ELR (cell line): ENCODE data around the gene SLC25A38.

Experiments used
- DNase-seq: peaks from one replicate; pipeline ENCODE4 v3.0.0-alpha.2; 2015; ENCODE audit warnings: low read depth

The SLC25A38 gene

DNA sequence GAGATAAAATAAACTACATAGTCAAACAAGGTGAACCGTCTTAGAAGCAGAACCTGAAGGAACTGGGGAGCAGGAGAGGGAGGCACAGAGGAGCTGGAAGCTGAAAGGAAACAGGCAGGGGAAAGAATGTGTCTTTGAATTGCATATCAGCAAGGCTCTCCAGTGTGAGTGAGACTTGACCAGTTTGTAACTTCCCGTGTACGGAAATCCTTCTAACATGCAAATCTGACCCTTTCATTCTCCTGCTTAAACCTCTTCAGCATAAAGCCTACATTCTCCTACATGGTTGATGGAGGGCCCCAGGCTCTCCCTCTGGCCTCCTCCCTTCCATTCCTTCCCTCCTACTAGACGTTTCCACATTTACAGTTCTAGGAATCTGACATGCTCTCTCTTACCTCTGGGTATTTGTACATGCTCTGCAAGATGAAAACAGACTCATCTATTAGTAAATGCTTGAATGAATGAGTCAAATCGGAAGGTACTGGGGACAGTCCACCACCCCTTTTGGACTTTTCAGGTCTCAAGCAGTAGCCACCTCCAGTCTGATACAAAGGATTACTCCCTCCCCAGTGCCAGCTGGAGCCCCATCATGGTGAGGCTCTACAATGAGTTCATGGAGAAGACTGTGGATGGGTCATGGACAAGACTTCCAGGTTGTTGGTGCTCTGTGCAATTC lies 6.1 kb upstream of the SLC25A38 start:
- DNase-seq: no peak

DNA sequence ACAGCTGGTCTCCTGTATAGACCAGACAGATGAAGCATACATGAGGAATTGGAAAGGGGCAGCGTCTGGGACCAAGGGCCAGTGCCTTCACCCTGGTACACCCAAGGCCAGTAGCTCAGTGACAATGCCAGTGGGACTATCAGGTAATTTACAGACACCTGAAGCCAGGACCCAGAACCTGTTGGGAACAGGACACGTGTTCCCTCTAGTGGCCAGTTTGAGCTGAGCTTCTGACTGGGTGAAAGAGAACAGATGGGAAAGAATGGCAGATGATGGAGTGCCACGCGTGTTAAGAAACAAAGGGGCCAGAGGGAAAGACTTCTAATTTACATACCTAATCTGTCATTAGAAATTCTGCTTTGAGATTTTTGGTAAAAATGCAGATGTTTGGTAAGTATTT lies 5.1 kb upstream of the SLC25A38 start:
- peak; percentile 42 for DNase-seq

DNA sequence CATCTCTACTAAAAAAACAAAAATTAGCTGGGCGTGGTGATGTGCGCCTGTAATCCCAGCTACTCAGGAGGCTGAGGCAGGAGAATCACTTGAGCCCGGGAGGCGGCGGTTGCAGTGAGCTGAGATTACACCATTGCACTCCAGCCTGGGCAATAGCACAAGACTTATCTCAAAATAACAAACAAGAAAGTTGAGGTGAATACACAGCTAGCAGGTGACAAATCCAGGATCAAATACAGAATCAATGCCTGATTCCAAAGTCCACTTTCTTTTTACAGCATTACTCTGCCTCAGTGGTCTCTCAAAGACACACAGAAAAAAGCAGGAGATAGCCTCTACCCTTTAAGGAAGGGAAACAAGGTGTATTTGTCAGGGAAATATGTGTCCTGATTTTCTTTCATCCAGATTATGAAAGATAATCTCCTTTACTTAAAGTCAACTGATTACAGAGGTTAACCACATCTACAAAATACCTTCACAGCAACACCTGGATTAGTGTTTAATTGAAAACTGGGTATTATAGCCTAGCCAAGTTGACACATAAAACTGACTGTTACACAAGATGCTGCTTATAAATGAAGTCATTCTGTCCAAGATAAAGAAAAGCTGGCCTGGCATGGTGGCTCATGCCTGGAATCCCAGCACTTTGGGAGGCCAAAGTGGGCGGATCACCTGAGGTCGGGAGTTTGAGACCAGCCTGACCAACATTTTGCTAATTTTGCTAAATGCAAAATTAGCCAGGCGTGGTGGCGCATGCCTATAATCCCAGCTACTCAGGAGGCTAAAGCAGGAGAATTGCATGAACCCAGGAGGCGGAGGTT lies 4.0 kb upstream of the SLC25A38 start:
- no peak for DNase-seq

DNA sequence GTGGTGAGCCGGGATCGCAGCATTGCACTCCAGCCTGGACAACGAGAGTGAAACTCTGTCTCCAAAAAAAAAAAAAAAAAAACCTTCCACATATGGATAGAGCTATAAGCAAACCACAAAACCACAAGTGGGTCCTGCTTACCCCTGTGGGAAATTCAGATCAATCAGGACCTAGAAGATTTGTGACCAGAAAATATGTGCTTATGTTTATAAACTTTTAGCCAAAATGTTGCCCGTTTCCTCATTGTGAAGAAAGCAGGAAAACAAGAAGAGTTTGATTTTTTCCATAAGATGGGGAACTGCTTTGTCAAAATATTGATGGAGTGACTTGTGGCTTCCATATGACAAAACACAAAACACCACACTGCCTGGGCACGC lies 3.4 kb upstream of the SLC25A38 start:
- no peak for DNase-seq

DNA sequence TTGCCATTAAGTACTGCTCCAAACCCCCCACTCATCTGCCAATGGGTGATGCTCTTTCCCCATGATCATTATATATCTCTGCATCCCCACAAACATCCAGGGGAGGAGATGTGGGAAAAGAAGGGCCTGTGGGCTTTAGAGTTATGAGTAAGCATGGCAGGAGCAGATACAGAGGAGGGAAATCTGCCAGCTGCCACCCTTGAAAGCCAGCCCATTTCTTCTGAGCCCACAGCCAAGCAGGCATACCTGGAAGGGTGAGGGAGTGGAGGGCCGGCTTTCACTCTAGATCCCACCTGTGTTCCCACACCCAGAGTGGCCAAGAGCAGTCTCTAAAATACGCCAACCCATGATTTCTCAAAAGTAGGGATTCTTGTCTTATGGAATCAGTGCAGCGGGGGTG lies 1.7 kb upstream of the SLC25A38 start:
- no peak for DNase-seq

DNA sequence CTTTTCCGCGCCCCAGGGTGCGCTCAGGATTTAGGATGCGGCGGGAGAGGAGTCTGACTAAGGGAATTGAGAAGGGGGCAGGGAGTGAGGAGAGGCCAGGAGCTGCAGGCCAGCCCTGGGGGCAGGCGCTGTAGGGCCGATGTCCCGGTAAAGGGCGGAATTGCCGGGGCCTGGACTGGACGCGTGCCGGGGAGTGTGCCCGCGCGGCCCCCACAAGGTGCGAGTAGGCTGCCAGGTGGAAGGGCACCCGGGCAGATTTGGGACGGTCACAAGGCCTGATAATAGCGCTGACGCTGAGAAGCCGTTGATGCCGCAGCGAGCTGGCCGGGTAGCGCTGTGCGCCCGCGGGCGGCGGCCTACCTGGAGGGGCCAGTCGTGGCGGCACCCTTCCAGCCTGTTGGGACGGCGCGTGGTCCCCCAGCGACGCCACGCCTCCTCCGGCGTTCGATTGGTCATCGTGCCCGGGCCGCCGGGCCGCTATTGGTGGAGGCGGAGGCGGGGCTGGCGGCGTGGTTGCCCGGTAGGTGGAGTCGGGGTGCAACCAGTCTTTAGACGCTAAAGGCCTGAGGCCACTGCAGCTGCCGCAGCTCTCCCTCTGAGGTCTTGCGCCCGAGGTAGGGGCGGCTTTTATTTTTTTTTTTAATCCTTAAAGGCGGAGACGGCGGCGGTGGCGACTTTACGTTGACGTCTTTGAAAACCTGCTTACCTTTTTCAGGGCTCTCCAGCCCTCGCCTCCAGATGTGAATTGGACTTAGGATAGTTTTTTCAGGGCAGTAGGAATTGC lies 903 bp downstream of the SLC25A38 start:
- DNase-seq: peak; percentile 93

DNA sequence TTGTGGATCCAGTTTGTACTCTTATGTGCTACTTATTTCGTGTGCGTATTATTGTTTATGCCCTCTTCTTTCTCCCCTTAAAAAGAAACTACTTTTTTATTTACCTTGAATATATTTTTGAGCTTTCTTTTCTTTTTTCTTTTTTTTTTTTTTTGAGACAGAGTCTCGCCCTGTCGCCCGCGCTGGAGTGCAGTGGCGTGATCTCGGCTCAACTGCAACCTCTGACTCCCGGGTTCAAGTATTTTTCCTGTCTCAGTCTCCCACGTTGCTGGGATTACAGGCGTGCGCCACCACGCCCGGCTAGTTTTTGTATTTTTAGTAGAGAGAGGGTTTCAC lies 1.5 kb downstream of the SLC25A38 start:
- no peak for DNase-seq

DNA sequence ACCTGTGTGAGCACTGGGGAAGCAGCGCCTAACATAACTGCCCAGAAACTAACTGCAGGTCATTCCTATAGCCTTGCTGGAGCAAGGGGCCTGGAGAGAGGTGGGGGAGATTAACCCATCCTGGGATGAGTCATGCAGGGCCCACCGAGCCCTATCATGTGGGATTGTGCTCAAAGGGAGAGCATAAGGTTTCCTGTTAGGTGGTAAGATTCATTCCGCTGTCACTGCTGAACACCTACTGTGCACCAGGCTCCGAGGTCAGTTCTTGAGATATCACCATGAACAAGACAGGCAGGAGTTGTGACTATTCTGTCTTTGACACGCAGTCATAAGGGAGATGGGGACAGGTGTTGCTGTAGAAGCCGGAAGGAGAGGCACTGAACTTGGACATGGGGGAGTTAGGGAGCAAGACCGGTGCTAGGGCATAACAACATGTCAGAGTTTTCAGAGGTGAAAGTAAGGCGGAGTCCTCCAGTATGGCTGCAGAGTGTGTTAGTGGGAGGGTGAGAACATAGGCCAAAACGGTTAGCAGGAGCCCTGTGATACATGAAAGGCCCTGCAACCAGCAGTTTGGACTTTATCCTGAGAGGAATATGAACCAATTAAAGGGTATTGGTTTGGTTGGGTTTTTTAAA lies 2.4 kb downstream of the SLC25A38 start:
- no peak for DNase-seq

DNA sequence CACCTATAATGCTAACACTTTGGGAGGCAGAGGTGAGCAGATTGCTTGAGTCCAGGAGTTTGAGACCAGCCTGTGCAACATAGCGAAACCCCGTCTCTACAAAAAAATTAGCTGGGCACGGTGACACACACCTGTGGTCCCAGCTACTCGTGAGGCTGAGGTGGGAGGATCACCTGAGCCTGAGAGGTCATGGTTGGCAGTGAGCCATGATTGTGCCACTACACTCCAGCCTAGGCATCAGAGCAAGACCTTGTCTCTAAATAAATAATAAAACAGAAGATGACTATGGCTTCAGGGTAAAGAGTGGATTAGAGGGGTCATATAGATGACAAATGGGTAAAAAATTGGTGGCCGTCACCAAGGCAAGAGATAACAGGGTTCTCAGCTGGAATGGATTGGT lies 3.1 kb downstream of the SLC25A38 start:
- DNase-seq: no peak

DNA sequence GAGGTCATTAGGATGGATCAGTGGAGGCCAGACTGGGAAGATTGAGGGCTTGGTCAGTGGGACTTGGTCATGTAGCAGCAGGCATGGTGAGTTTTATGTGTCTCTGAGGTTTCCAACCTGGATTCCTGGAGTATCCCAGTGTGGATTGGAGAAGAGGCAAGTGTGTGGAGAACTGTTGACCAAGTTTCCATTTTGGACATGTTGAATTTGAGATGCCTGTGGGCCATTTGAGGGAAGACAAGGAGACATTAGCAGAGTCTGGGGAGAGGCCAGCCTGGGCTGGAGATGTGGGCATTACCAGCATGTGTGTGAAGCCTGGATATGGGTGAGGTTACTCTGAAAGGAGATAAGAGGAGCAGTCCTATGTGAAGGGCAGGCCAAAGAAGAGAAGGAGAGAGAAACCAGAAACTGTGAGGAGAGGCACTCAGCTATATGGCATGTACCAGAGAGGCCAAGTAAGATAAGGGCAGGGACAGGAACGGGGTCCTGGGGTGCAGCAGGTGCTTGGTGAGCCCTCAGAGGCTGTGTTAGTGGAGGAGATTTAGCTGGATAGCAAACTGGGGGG lies 4.3 kb downstream of the SLC25A38 start:
- DNase-seq: no peak

DNA sequence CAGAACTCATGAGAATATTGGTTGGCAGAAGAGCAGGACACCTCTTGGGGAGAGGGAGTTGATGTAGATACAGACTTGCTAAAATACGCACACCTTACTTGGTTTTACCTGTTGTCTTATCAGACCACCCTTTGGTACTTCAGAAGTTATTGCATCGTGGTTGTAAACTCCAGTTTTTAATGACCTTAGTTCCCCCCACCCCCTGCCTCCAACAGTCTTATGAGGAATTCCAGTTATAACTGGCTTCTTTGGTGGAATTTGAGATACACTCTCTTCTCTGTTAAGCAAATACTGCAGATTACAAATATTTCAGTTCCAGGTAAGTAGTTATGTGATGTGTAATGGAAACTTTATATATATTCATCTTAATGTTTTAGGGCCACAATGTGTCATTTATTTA lies 5.0 kb downstream of the SLC25A38 start:
- DNase-seq: no peak

DNA sequence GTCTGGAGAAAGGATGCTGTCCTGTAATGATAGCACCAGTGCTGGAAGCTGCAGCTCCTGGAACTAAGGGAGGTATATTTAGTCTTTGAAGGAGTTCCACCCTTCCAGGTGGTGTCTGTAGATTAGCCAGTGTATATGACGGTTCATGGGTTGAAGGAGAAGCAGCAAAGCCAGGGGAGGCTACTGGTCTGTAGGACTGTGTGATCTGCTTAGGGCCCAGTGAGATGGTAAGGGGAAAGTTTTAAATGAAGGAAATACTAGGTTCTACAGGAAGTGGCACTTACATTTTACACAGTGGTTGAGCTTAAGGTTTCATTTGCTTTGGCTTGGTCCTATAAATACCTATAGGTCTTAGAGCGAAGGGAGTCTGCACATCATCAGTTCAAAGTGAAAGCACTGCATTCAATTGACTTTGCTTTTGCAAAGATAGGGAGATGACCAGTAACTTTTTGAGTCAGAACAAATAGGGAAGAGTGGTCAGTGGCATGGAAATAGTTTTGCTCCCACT lies 5.6 kb downstream of the SLC25A38 start:
- no peak for DNase-seq

DNA sequence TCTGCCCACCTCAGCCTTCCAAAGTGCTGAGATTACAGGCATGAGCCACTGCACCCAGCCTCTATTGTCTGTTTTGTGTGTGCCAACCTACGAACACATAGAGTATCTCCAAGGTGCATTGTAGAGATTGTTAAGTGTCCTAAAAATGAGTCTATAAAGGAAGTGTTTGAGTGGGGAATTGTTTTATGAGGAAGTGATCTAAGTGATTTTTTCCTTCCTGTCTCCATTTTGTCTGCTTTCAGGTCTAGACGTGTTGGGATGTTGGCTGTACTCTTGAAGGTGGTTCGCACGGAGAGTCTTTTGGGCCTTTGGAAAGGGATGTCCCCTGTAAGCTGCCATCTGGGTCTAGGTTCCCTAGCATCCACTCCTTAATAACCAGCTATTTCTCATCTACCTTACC lies 7.0 kb downstream of the SLC25A38 start:
- DNase-seq: no peak

DNA sequence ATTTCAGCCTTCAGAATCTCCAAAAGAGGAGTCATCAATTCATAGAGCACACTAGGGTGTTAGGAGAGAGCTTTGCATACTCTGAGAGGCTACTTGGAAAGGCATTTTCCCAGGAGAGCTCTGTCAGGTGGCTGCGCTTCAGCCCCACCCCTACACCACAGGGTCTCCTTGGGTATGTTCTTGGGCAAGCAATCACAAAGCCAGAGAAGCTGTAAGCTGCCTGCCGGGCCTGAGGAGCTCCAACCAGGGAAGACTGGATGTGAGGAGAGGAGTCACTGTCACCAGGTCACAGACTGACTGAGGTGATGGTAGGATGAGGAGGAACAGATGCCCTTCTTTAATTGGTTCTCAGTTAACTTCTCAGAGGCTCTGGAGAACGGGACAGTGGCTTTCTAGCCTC lies 13.5 kb downstream of the SLC25A38 start:
- DNase-seq: no peak

DNA sequence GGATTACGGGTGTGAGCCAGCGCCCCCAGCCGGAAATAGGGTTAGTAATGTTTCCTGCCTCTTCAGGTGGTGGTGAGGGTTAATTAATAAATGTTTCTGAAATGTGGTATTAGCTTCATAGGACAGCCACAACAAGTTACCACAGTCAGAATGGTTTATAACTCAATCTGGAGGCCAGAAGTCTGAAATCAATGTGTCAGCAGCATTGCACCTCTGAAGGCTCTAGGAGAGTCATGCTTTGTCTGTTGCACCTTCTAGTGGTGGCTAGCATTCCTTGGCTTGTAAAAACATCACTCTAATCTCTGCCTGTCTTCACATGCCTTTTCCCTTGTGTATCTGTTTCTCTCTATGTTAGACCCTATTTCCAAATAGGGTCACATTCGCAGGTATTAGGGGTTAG lies 15.5 kb downstream of the SLC25A38 start:
- DNase-seq: no peak

DNA sequence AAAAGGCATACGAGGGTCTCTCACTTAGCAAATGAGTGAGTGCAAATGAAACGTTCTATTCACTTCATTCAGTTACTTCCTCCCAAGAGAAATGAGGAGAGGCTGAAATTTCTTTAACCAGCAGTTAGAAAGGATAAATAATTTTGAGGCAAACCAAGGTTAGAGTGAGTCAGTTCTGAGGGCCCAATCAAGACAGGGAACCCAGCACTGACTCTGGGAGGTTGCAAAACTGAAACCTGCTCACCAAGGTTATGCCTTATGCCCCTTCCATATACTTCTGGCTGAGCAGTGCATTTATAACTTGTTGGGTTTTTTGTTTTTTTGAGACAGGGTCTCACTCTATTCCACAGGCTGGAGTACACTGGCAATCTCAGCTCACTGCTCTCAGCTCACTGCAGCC lies 18.8 kb downstream of the SLC25A38 start:
- DNase-seq: no peak

DNA sequence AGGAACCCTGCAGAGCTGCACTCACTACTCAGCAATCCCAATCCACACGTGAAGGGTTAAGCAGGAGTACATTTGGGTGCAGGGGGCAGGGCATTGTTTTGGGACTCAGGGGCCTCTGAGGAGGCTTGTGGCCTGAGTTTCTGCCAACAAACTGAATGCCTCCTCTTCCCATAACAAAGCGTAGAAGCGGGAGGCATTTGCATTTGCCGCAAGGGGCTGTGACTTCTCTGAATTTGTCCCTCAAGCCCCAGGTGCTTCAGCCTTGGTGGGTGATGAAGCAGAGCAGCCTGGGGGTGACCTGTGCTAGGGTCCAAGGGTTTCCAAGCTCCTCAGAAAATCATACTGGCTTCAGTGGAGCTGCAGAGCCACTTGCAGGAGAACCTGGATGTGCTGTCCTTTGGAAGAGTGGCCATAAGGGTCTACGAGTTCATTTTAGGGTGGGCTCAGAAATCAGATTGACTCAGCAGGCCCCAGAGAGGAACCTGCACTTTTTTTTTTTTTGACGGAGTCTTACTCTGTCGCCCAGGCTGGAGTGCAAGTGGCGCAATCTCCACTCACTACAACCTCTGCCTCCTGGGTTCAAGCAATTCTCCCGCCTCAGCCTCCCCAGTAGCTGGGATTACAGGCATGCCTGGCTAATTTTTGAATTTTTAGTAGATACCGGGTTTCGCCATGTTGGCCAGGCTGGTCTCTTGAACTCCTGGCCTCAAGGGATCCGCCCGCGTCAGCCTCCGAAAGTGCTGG lies 21.9 kb downstream of the SLC25A38 start:
- no peak for DNase-seq

DNA sequence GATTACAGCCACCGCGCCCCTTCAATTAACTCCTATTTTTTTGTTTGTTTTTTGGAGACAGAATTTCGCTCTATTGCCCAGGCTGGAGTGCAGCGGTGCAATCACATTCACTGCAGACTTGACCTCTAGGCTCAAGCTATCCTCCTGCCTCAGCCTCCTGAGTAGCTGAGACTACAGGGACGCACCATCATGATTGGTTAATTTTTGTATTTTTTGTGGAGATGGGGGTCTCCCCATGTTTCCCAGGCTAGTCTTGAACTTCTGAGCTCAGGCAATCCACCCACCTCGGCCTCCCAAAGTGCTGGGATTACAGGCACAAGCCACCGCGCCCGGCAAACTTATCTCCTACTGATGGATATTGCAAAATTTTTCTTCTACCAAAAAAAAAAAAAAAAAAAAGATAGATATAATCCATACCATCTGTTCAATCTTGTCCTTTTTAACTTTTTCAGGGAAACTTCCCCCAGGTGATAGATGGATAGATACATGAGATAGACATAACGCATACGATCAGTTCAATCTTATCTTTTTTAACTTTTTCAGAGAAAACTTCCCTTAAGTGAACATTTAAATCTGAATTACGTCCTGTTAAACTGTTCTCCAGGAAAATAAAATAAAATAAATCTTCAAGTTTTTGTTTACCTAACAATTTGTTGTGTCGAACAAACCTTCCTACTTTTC lies 22.7 kb downstream of the SLC25A38 start:
- DNase-seq: no peak

DNA sequence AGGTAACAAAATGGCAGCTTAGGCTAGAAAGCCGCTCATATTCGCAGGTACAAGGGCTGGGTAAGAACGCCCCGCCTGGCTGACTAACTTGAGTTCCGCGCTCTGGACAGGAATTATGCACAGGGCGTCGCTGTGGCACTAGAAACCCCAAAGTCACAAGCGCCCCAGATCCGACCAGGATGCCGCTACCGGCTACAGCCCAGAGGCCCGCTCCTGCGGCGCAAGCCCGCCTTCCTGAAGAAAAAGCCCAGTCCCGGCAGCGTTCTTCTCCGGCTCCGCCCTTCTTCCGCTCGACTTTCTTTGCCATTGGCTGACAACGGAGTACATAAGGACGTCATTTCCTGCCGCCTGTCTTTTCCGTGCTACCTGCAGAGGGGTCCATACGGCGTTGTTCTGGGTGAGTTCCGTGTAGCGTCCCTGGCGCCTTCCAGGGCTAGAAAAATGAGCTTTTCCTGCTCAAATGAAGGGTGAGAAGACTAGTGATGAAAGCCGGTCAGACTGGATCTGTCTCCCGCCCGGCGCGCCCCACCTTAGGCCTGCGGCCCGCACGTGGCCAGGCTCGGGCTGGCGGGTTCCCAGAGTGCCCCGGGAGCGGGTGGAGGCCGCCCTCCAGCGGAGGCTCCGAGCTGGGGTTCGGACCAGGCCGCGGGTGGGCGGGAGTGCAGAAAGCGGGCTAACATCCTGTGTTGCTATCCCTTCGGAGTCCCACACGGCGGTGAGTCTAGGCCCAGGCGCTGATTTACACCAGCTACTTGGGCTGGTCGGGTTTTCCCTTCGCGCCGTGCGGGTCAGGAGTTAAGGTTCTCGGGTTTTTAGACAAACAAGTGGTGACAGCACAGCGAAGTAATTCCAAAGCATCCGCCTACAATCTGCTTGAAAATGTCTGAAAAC lies 23.4 kb downstream of the SLC25A38 start, which contains the start of gene RPSA:
Gene RPSA, plus strand, starts transcription at position 353 of the 891 bp plus-strand sequence. CDS start 934 bp downstream, outside the sequence.
- DNase-seq: peak; percentile 98

DNA sequence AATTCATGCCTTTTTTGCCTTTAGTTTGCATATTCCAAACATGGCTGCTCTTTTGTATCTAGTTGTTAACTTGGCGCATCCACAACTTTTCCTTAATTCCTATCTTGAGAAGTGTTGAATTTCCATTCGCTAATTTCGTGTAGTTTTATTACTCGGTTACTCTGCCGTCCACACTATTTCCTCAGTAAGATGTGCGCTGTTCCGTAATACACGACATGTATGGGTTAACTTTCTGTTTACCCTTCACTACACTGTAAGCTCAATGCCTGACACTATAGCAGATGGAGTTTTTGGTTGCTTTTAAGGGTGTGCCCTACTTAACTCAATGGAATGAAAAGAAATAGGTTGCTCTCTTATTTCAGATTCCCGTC lies 24.1 kb downstream of the SLC25A38 start:
- no peak for DNase-seq
